GM12801 (cell line): ENCODE data around the gene ADIRF.

Experiments used
- CTCF ChIP-seq: IDR thresholded peaks from one replicate; pipeline ENCODE4 v1.5.1; 2011; ENCODE audit warnings: control low read depth; ENCODE audit not compliant: insufficient read length; ENCODE audit errors: extremely low read depth

Gene ADIRF

GRCh38 chr10:86962136-86962980 lies 5.9 kb upstream of the ADIRF start:
- TF ChIP-seq CTCF, result no peak

GRCh38 chr10:86962981-86963310 lies 5.3 kb upstream of the ADIRF start:
- no peak for TF ChIP-seq CTCF

GRCh38 chr10:86963341-86963919 lies 4.9 kb upstream of the ADIRF start:
- TF ChIP-seq CTCF, result no peak

- no peak for TF ChIP-seq CTCF
Measured at GRCh38 chr10:86964061-86964846, 4.0 kb upstream of the ADIRF start.

- TF ChIP-seq CTCF, result no peak
Measured at GRCh38 chr10:86964847-86965190, 3.5 kb upstream of the ADIRF start.

GRCh38 chr10:86965986-86966654 lies 2.2 kb upstream of the ADIRF start:
- no peak for TF ChIP-seq CTCF

GRCh38 chr10:86967481-86967941 lies 771 bp upstream of the ADIRF start:
- no peak for TF ChIP-seq CTCF
